Mammary epithelial cell (primary cell): ENCODE results near the gene FOXA2.

ENCODE experiments used
- EZH2 ChIP-seq: IDR thresholded peaks from 2 replicates; pipeline ENCODE4 v1.6.1; 2012; ENCODE audit warnings: low read length, inconsistent platforms, borderline replicate concordance
- TF ChIP-seq, protein P1 (sequence below), 2 donors: IDR thresholded peaks in 1 of 2; conservative IDR thresholded peaks in 1 of 2; 2 replicates each; pipeline ENCODE4 v1.5.1; 2011 to 2012; ENCODE audit warnings: inconsistent platforms in 2 of 2, low read length in 2 of 2, mild to moderate bottlenecking in 2 of 2, control low read depth in 1 of 2, low read depth in 1 of 2; ENCODE audit not compliant: insufficient read depth in 1 of 2; ENCODE audit errors: extremely low read depth in 1 of 2

DNA sequence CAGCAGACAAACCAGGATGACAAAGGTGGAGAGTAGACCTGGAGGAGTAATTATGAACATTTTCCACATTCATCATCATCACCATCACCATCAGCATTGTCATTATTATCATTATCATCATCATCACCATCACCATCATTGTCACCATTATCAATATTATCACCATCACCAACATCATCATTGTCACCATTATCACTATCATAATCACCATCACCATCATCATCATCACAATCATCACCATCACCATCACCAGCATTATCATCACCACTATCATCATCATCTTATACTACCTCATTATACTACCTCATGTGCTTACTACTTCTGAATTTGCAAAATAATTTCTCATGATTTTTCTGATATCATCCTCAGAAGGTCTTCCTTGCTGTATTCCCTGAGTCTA lies 39.3 kb downstream of the FOXA2 start:
- TF ChIP-seq, protein P1, sequence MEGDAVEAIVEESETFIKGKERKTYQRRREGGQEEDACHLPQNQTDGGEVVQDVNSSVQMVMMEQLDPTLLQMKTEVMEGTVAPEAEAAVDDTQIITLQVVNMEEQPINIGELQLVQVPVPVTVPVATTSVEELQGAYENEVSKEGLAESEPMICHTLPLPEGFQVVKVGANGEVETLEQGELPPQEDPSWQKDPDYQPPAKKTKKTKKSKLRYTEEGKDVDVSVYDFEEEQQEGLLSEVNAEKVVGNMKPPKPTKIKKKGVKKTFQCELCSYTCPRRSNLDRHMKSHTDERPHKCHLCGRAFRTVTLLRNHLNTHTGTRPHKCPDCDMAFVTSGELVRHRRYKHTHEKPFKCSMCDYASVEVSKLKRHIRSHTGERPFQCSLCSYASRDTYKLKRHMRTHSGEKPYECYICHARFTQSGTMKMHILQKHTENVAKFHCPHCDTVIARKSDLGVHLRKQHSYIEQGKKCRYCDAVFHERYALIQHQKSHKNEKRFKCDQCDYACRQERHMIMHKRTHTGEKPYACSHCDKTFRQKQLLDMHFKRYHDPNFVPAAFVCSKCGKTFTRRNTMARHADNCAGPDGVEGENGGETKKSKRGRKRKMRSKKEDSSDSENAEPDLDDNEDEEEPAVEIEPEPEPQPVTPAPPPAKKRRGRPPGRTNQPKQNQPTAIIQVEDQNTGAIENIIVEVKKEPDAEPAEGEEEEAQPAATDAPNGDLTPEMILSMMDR (conservative IDR thresholded peaks at IDR 0.05 in 1 of 2, IDR thresholded peaks at IDR 0.05 in 1 of 2; ENCODE audit: extremely low read depth in 1 of 2, insufficient read depth in 1 of 2, low read depth in 1 of 2, low read length in 2 of 2) = no peak
- no peak for TF ChIP-seq EZH2
